ENCODE results near the gene GPR42. TPM values are rescaled to one million over a fixed set of nuclear protein-coding genes. Genes with fewer than 3 reads are reported as not detected.
"Not testable (repeated sequence)": the region's sequence is repeated elsewhere in the genome, so short reads cannot be mapped to it uniquely, and the experiment has no call there.

GPR42 gene
- total RNA-seq, 1 donor from 2014 or later, result not detected

- no peak for DNase-seq (ENCODE audit: low spot score)
Measured at GRCh38 chr19:35362261-35363000, 8.4 kb upstream of the GPR42 start.

GRCh38 chr19:35363001-35363590 is 7.8 kb upstream of the GPR42 start:
- DNase-seq (ENCODE audit: low spot score), result no peak

- no peak for DNase-seq (ENCODE audit: low spot score)
Measured at GRCh38 chr19:35363711-35364425, 7.0 kb upstream of the GPR42 start.

GRCh38 chr19:35365303-35365702 is 5.6 kb upstream of the GPR42 start:
- no peak for DNase-seq (ENCODE audit: low spot score)

- no peak for DNase-seq (ENCODE audit: low spot score)
Measured at GRCh38 chr19:35368378-35368777, 2.5 kb upstream of the GPR42 start.

GRCh38 chr19:35369522-35369921 is 1.3 kb upstream of the GPR42 start:
- no peak for DNase-seq (ENCODE audit: low spot score)

- no peak for DNase-seq (ENCODE audit: low spot score)
Measured at GRCh38 chr19:35373492-35373891, 2.6 kb downstream of the GPR42 start.

GRCh38 chr19:35374031-35374430 is 3.2 kb downstream of the GPR42 start:
- not testable (repeated sequence) for DNase-seq (ENCODE audit: low spot score)

- DNase-seq (ENCODE audit: low spot score), result no peak
Measured at GRCh38 chr19:35375505-35376307, 4.8 kb downstream of the GPR42 start.

- DNase-seq (ENCODE audit: low spot score), result no peak
Measured at GRCh38 chr19:35377656-35378055, 6.8 kb downstream of the GPR42 start.

- no peak for DNase-seq (ENCODE audit: low spot score)
Measured at GRCh38 chr19:35378356-35378755, 7.5 kb downstream of the GPR42 start.

- not testable (repeated sequence) for DNase-seq (ENCODE audit: low spot score)
Measured at GRCh38 chr19:35379545-35379944, 8.7 kb downstream of the GPR42 start.

- DNase-seq (ENCODE audit: low spot score), result peak; percentile 77
Measured at GRCh38 chr19:35379992-35380391, 9.1 kb downstream of the GPR42 start.

- peak; percentile 55 for DNase-seq (ENCODE audit: low spot score)
Measured at GRCh38 chr19:35380450-35381124, 9.7 kb downstream of the GPR42 start.

GRCh38 chr19:35381318-35381717 is 10.4 kb downstream of the GPR42 start:
- DNase-seq (ENCODE audit: low spot score), result no peak

- DNase-seq (ENCODE audit: low spot score), result no peak
Measured at GRCh38 chr19:35381926-35382325, 11.1 kb downstream of the GPR42 start.

GRCh38 chr19:35383536-35383935 is 12.7 kb downstream of the GPR42 start:
- no peak for DNase-seq (ENCODE audit: low spot score)

GRCh38 chr19:35388277-35389054 is 17.6 kb downstream of the GPR42 start:
- no peak for DNase-seq (ENCODE audit: low spot score)

- no peak for DNase-seq (ENCODE audit: low spot score)
Measured at GRCh38 chr19:35389192-35389861, 18.5 kb downstream of the GPR42 start.

Data from umbilical cord (tissue), 2 donors.